HUES64 (cell line): ENCODE results near the gene XPNPEP1.

Experiments
- H3K27ac ChIP-seq: 2 replicates; pipeline ENCODE4 v1.7.0; 2013; ENCODE audit warnings: low read depth, low read length, inconsistent platforms
- H3K27me3 ChIP-seq: 2 replicates; pipeline ENCODE4 v1.6.1; 2013; ENCODE audit warnings: mild to moderate bottlenecking, low read length; ENCODE audit not compliant: insufficient read depth
- H3K36me3 ChIP-seq: 2 replicates; pipeline ENCODE4 v1.6.1; 2013; ENCODE audit warnings: mild to moderate bottlenecking, low read length; ENCODE audit not compliant: insufficient read depth
- H3K4me1 ChIP-seq: 2 replicates; pipeline ENCODE4 v1.6.1; 2013; ENCODE audit warnings: mild to moderate bottlenecking, low read length, moderate library complexity; ENCODE audit not compliant: insufficient read depth
- H3K4me3 ChIP-seq: 2 replicates; pipeline ENCODE4 v1.5.1; 2013; ENCODE audit warnings: mild to moderate bottlenecking, low read length, moderate library complexity
- H3K9ac ChIP-seq: 2 replicates; pipeline ENCODE4 v1.6.1; 2013; ENCODE audit warnings: mild to moderate bottlenecking, low read depth, low read length
- H3K9me3 ChIP-seq: 2 replicates; pipeline ENCODE4 v1.6.1; 2013; ENCODE audit warnings: low read depth, low read length; ENCODE audit not compliant: insufficient read depth
- WGBS: fragments of 150-250, 120-280 bp; methylation state at CpG from one replicate; pipeline ENCODE4 v1.1.7; 2013; ENCODE audit warnings: missing lambda C conversion rate; 5-methylcytosine and 5-hydroxymethylcytosine counted together

Gene XPNPEP1

DNA sequence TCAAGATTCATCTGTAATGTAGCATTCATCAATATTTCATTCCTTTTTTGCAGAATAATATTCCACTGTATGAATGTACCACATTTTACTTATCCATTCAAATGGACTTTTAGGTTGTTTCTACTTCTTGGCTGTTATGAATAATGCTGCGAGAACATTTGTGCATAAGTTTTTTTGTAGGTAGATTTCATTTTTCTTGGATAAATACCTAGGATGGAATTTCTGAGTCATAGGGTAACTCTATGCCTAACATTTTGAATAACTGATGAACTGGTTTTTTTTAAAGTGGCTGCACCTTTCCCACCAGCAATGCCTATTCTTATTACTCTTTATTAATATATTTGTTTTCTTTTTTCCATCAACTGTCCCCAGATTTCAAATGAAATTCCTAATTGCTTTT lies 9.1 kb upstream of the XPNPEP1 start:
- H3K9me3 ChIP-seq = no peaks in the 10 kb centered on the region
- no peak overlapping the region for H3K27ac ChIP-seq
- no peak overlapping the region for H3K9ac ChIP-seq
- 89% methylated on average over 1 of the region's 1 CpG for WGBS
- peaks cover 37% of the 10 kb centered on the region for H3K4me1 ChIP-seq
- no peaks in the 10 kb centered on the region for H3K27me3 ChIP-seq
- H3K4me3 ChIP-seq = no peak overlapping the region
- no peaks in the 10 kb centered on the region for H3K36me3 ChIP-seq

DNA sequence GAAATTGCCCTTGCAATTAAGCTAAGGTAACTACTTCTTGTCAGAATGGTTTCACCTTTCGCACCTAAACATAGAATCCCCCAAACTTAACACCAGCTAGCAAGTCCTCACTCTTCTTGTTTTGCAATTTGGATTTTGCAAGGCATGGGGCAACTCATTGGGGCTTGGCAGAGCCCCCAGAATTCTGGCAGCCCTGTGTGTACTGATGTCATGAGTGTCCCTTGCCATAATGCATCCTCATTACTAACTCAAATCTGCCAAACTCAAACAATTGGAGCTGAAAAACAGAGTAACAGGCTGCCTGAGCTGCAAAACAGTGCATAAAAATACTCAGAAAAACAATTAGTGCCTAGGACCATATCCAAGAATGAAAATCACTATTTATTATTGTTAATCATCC lies 7.9 kb upstream of the XPNPEP1 start:
- no peak overlapping the region for H3K9ac ChIP-seq
- H3K27ac ChIP-seq = no peak overlapping the region
- no peaks in the 10 kb centered on the region for H3K36me3 ChIP-seq
- WGBS = 88% methylated on average over 1 of the region's 1 CpG
- no peak overlapping the region for H3K4me3 ChIP-seq
- no peaks in the 10 kb centered on the region for H3K9me3 ChIP-seq
- H3K4me1 ChIP-seq = peaks cover 37% of the 10 kb centered on the region
- H3K27me3 ChIP-seq = no peaks in the 10 kb centered on the region

DNA sequence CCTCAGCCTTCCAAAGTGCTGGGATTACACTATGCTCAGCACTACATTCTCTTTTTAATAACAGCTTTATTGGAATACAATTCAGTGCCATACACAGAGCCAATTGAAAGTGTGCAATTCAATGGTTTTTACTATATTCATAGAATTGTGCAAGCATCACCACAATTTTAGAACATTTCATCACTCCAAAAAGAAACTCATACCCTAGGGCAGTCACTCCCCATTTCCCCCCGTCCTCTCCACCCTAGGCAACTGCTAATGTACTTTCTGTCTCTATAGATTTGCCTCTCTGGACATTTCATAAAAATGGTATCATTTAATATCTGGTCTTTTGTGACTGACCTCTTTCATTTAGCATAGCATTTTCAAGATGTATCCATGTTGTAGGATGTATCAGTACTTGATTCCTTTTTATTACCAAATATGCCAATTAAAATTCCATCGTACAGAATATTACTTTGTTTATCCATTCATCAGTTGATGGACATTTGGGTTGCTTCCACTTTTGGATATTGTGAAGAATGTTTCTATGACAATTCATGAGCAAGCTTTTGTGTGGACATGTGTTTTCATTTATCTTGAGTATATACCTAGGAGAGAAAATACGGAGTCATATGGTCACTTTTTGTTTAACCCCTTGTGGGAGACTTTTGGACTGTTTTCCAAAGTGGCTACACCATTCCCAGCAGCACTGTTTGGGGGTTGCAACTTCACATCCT lies 6.3 kb upstream of the XPNPEP1 start:
- no peak overlapping the region for H3K9ac ChIP-seq
- H3K4me3 ChIP-seq = no peak overlapping the region
- peaks cover 28% of the 10 kb centered on the region for H3K4me1 ChIP-seq
- H3K9me3 ChIP-seq = no peaks in the 10 kb centered on the region
- no peak overlapping the region for H3K27ac ChIP-seq
- H3K27me3 ChIP-seq = peaks cover 1% of the 10 kb centered on the region; the same call in 1 of the 2 replicates
- 93% methylated on average over 2 of the region's 3 CpGs for WGBS
- no peaks in the 10 kb centered on the region for H3K36me3 ChIP-seq

DNA sequence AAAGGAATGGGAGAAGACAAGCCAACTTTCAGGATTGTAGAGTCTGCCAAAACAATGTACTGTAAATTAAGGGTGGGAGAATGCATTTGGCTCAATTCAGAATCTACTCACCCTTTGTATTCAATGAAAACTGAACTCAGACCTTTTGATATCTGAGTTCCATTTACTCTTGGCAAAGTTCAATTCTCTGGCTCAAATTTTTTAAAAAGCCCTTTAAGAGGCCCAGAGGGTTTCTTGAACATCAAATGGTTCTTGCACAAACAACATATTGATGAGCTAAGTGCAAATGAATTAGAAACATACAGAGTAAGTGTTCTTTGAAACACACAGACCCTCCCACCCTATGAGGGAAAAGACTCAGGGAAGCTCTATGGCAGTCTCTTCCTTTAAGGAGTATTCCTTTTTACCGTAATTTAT lies 5.2 kb upstream of the XPNPEP1 start:
- peaks cover 25% of the 10 kb centered on the region for H3K4me1 ChIP-seq
- H3K27me3 ChIP-seq = peaks cover 12% of the 10 kb centered on the region
- no CpG with 5 or more reads among the region's 1 CpG for WGBS
- no peak overlapping the region for H3K9ac ChIP-seq
- no peaks in the 10 kb centered on the region for H3K9me3 ChIP-seq
- no peak overlapping the region for H3K4me3 ChIP-seq
- no peaks in the 10 kb centered on the region for H3K36me3 ChIP-seq
- no peak overlapping the region for H3K27ac ChIP-seq

- Histone ChIP-seq H3K27me3 (peaks cover 16% of the 10 kb centered on the region), H3K9me3 (no peaks in the 10 kb centered on the region), H3K36me3 (no peaks in the 10 kb centered on the region), H3K4me3 (no peak overlapping the region), H3K9ac (no peak overlapping the region), H3K4me1 (peaks cover 24% of the 10 kb centered on the region), H3K27ac (no peak overlapping the region)
- 94% methylated on average over 2 of the region's 2 CpGs for WGBS
These were observed 3.5 kb upstream of the XPNPEP1 start for GRCh38 chr10:109926825-109927224.

- 96% methylated on average over 10 of the region's 10 CpGs for WGBS
- H3K4me1 ChIP-seq = peaks cover 24% of the 10 kb centered on the region
- H3K4me3 ChIP-seq = no peak overlapping the region
- no peaks in the 10 kb centered on the region for H3K36me3 ChIP-seq
- no peak overlapping the region for H3K27ac ChIP-seq
- no peak overlapping the region for H3K9ac ChIP-seq
- peaks cover 16% of the 10 kb centered on the region for H3K27me3 ChIP-seq
- H3K9me3 ChIP-seq = no peaks in the 10 kb centered on the region
These were observed 2.9 kb upstream of the XPNPEP1 start for GRCh38 chr10:109926061-109926745.

- Histone ChIP-seq H3K9me3 (no peaks in the 10 kb centered on the region), H3K4me1 (peaks cover 20% of the 10 kb centered on the region), H3K9ac (no peak overlapping the region), H3K36me3 (no peaks in the 10 kb centered on the region), H3K27ac (peak overlapping the region; percentile 16; the same call in 1 of the 2 replicates), H3K27me3 (peaks cover 16% of the 10 kb centered on the region), H3K4me3 (no peak overlapping the region)
- WGBS = 74% methylated on average over 5 of the region's 5 CpGs
These were observed 1.8 kb upstream of the XPNPEP1 start for GRCh38 chr10:109924967-109925620.

DNA sequence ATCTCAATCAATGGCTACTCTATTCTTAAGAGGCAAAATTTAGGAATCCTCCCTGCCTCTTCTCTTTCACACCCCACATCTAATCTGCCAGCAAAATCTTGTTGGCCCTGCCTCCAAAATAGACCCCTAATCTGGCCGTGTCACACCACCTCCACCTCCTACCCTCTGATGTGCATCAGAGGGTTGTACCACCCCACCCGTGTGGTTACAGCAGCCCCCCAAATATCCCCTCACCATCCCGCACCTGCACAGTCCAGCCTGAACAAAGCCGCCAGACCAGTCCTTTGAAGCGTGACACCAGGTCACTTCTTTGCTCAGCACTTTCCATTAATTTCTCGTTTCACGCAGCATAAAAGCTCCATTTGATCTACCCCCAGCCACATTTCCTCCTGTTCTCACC lies 776 bp upstream of the XPNPEP1 start:
- H3K9me3 ChIP-seq = no peaks in the 10 kb centered on the region
- no peak overlapping the region; the same call in 1 of the 2 replicates for H3K4me3 ChIP-seq
- H3K27me3 ChIP-seq = peaks cover 16% of the 10 kb centered on the region
- no peaks in the 10 kb centered on the region for H3K36me3 ChIP-seq
- no peak overlapping the region for H3K9ac ChIP-seq
- no peak overlapping the region for H3K27ac ChIP-seq
- WGBS = 92% methylated on average over 7 of the region's 7 CpGs
- peaks cover 20% of the 10 kb centered on the region for H3K4me1 ChIP-seq

DNA sequence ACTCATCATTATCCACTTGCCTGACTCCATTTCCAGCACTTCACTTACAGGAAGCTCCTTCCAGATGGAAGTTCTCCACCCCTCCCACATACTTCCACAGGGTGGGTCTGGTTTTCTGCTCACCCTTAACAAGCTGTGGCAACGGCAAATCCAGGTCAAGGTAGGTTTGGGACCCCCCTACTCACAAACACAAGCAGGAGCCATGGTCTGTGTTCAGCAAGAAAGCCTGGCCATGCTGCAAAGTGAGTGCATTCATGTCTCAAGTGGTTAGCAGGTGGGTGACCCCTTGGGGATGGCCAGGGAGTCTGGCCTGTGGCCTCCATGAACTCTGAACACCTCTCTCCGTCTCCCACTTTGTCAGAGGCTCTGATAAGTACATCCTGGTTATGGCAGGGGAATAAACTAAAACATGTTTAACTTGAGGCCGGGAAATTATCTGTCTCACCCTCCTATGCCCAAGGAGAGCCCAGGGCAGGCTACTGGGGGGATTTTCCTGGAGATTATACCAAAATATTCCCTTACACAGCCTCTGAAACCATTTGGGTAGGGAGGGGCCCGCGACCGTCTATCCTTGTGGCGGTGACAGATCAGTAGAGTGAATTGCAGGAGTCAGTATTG lies 844 bp downstream of the XPNPEP1 start:
- WGBS = 42% methylated on average over 7 of the region's 7 CpGs
- Histone ChIP-seq H3K4me3 (peak overlapping the region; percentile 73), H3K27ac (no peak overlapping the region), H3K27me3 (peaks cover 16% of the 10 kb centered on the region), H3K4me1 (peaks cover 20% of the 10 kb centered on the region), H3K9ac (peak overlapping the region; percentile 80; the same call in 1 of the 2 replicates), H3K9me3 (no peaks in the 10 kb centered on the region), H3K36me3 (no peaks in the 10 kb centered on the region)

- Histone ChIP-seq H3K4me1 (peaks cover 25% of the 10 kb centered on the region), H3K9me3 (no peaks in the 10 kb centered on the region), H3K27ac (no peak overlapping the region), H3K36me3 (no peaks in the 10 kb centered on the region), H3K4me3 (no peak overlapping the region), H3K9ac (no peak overlapping the region), H3K27me3 (peaks cover 16% of the 10 kb centered on the region)
- 98% methylated on average over 3 of the region's 3 CpGs for WGBS
These were observed 3.3 kb downstream of the XPNPEP1 start for GRCh38 chr10:109920016-109920415.

- H3K4me1 ChIP-seq = peaks cover 22% of the 10 kb centered on the region
- H3K9me3 ChIP-seq = no peaks in the 10 kb centered on the region
- no peaks in the 10 kb centered on the region for H3K36me3 ChIP-seq
- no peak overlapping the region for H3K9ac ChIP-seq
- H3K27me3 ChIP-seq = peaks cover 10% of the 10 kb centered on the region
- no peak overlapping the region for H3K4me3 ChIP-seq
- no peak overlapping the region for H3K27ac ChIP-seq
- WGBS = no CpG with 5 or more reads among the region's 2 CpGs
These were observed 4.1 kb downstream of the XPNPEP1 start for GRCh38 chr10:109919220-109919619.
